HG03354 (cell line): Measurements from ENCODE around the gene CACNA1H.
"Not testable (repeated sequence)": the region's sequence is repeated elsewhere in the genome, so short reads cannot be mapped to it uniquely, and the experiment has no call there.

ENCODE experiments used
- ATAC-seq: cut with Tn5 transposase; IDR thresholded peaks from one replicate; pipeline ENCODE4 v1.9.1; 2021; ENCODE audit warnings: mild to moderate bottlenecking; ENCODE audit not compliant: unreplicated experiment, poor library complexity, severe bottlenecking

Gene CACNA1H

GRCh38 chr16:1218061-1218929, 65.4 kb downstream of the CACNA1H start:
- no peak for ATAC-seq

GRCh38 chr16:1218930-1219611, 66.2 kb downstream of the CACNA1H start:
- no peak for ATAC-seq

GRCh38 chr16:1220098-1220728, 67.3 kb downstream of the CACNA1H start:
- no peak for ATAC-seq

- ATAC-seq: no peak
These were observed 68.1 kb downstream of the CACNA1H start for GRCh38 chr16:1220841-1221627.

GRCh38 chr16:1221628-1222552, 69.0 kb downstream of the CACNA1H start:
- ATAC-seq: no peak

GRCh38 chr16:1222553-1223354, 69.8 kb downstream of the CACNA1H start:
- no peak for ATAC-seq

GRCh38 chr16:1223355-1224214, 70.7 kb downstream of the CACNA1H start:
- ATAC-seq: no peak

- ATAC-seq: no peak
These were observed 71.7 kb downstream of the CACNA1H start for GRCh38 chr16:1224558-1224957.

GRCh38 chr16:1225051-1225451, 72.1 kb downstream of the CACNA1H start, which contains the start of gene TPSG1:
TSS of gene TPSG1 (minus strand) at chr16:1225268. CDS start at chr16:1225252, 16 bp downstream.
- ATAC-seq: no peak

- ATAC-seq: not testable (repeated sequence)
These were observed 72.9 kb downstream of the CACNA1H start for GRCh38 chr16:1225728-1226311.

- ATAC-seq: not testable (repeated sequence)
These were observed 73.8 kb downstream of the CACNA1H start for GRCh38 chr16:1226692-1227091.

- ATAC-seq: not testable (repeated sequence)
These were observed 75.3 kb downstream of the CACNA1H start for GRCh38 chr16:1228227-1228626.

- ATAC-seq: not testable (repeated sequence)
These were observed 76.6 kb downstream of the CACNA1H start for GRCh38 chr16:1229476-1229875.

GRCh38 chr16:1230084-1230470, 77.2 kb downstream of the CACNA1H start, which contains the start of gene TPSB2:
TSS of gene TPSB2 (minus strand) at chr16:1230184. CDS start at chr16:1229951, 233 bp downstream.
- ATAC-seq: not testable (repeated sequence)

GRCh38 chr16:1230471-1231212, 77.7 kb downstream of the CACNA1H start:
- not testable (repeated sequence) for ATAC-seq

GRCh38 chr16:1231301-1231700, 78.4 kb downstream of the CACNA1H start:
- not testable (repeated sequence) for ATAC-seq
